ENCODE measurements around the gene KREMEN1. TPM values are rescaled to one million over a fixed set of nuclear protein-coding genes. Genes with fewer than 3 reads are reported as not detected.

KREMEN1 gene
- total RNA-seq, 1 experiment from 2014 or later = 5.8 TPM

GRCh38 chr22:29054251-29054767 is 18.5 kb upstream of the KREMEN1 start (continued):
- TF ChIP-seq AFF4 (CRISPR knock-in tag; IDR thresholded peaks at IDR 0.05; ENCODE audit: borderline replicate concordance) = no peak
- TF ChIP-seq, protein P1, sequence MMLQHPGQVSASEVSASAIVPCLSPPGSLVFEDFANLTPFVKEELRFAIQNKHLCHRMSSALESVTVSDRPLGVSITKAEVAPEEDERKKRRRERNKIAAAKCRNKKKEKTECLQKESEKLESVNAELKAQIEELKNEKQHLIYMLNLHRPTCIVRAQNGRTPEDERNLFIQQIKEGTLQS (CRISPR knock-in tag; conservative IDR thresholded peaks at IDR 0.05) = no peak

GRCh38 chr22:29055192-29055830 is 17.5 kb upstream of the KREMEN1 start:
- H3K27me3 Mint-ChIP-seq (ENCODE audit: low read depth) = no peaks in the 10 kb centered on the region
- DNase-seq (ENCODE audit: low spot score) = peak; percentile 34
- H3K9me3 Mint-ChIP-seq = no peaks in the 10 kb centered on the region
- peak overlapping the region; percentile 24 for H3K4me3 Mint-ChIP-seq
- peak overlapping the region; percentile 52 for H3K27ac Mint-ChIP-seq
- peaks cover 4% of the 10 kb centered on the region; the same call in 1 of the 2 replicates for H3K36me3 Mint-ChIP-seq
- ChIA-PET CTCF (interaction anchor here (1.0 to 4.1 kb wide), 7 partner anchors 12 to 200 kb away, joined by 4 to 40 read pairs (median 5); no protein-coding TSS in a partner anchor), POLR2A (interaction anchor here (0.9 kb wide), 1 partner anchor 172 kb away, joined by 3 read pairs; the partner anchor contains the start of gene ZNRF3)
- TF ChIP-seq, protein P2, sequence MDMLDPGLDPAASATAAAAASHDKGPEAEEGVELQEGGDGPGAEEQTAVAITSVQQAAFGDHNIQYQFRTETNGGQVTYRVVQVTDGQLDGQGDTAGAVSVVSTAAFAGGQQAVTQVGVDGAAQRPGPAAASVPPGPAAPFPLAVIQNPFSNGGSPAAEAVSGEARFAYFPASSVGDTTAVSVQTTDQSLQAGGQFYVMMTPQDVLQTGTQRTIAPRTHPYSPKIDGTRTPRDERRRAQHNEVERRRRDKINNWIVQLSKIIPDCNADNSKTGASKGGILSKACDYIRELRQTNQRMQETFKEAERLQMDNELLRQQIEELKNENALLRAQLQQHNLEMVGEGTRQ (CRISPR knock-in tag; IDR thresholded peaks at IDR 0.05) = peak; percentile 55
- TF ChIP-seq ZNF423 (CRISPR knock-in tag; IDR thresholded peaks at IDR 0.05) (peak; percentile 51; the same call in 1 of the 2 replicates), SMAD4 (CRISPR knock-in tag; IDR thresholded peaks at IDR 0.05) (no peak), ETV6 (CRISPR knock-in tag; IDR thresholded peaks at IDR 0.05) (peak; percentile 59; the same call in 1 of the 2 replicates), GABPB1 (CRISPR knock-in tag; IDR thresholded peaks at IDR 0.05) (no peak), JAZF1 (CRISPR knock-in tag; IDR thresholded peaks at IDR 0.05) (no peak)
- TF ChIP-seq, protein P3, sequence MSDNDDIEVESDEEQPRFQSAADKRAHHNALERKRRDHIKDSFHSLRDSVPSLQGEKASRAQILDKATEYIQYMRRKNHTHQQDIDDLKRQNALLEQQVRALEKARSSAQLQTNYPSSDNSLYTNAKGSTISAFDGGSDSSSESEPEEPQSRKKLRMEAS (CRISPR knock-in tag; IDR thresholded peaks at IDR 0.05) = peak; percentile 62; the same call in 1 of the 2 replicates
- TF ChIP-seq, protein P4, sequence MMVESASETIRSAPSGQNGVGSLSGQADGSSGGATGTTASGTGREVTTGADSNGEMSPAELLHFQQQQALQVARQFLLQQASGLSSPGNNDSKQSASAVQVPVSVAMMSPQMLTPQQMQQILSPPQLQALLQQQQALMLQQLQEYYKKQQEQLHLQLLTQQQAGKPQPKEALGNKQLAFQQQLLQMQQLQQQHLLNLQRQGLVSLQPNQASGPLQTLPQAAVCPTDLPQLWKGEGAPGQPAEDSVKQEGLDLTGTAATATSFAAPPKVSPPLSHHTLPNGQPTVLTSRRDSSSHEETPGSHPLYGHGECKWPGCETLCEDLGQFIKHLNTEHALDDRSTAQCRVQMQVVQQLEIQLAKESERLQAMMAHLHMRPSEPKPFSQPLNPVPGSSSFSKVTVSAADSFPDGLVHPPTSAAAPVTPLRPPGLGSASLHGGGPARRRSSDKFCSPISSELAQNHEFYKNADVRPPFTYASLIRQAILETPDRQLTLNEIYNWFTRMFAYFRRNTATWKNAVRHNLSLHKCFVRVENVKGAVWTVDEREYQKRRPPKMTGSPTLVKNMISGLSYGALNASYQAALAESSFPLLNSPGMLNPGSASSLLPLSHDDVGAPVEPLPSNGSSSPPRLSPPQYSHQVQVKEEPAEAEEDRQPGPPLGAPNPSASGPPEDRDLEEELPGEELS (CRISPR knock-in tag; IDR thresholded peaks at IDR 0.05) = peak; percentile 23; the same call in 1 of the 2 replicates
- peaks cover 41% of the 10 kb centered on the region for H3K4me1 Mint-ChIP-seq
- ATAC-seq = peak; percentile 46

DNA sequence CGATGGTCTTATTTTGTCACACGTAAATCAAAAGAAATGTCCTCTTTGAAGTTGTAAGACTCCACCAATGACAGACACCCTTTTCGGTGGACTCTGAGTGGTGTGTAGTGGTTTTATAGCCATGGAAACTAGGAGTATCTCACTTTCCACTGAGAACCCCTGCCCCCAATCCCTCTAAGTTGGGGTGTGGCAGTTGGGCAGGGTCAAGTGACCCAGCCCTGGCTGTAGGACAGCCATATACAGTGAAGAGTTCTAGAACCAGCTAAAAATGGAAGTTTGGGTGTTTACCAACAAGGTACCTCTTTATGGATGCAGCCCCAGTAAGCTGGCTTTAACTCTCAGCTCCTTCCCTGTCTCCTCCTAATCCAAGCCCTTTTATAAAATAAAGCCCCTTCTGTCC is 16.4 kb upstream of the KREMEN1 start:
- H3K4me3 Mint-ChIP-seq = no peak overlapping the region
- H3K4me1 Mint-ChIP-seq = peaks cover 49% of the 10 kb centered on the region
- no peak for TF ChIP-seq NFE2L1 (CRISPR knock-in tag; IDR thresholded peaks at IDR 0.05)
- no peak for TF ChIP-seq FOXP1 (CRISPR knock-in tag; IDR thresholded peaks at IDR 0.05; ENCODE audit: borderline replicate concordance)
- TF ChIP-seq IRF2 (CRISPR knock-in tag; IDR thresholded peaks at IDR 0.05; ENCODE audit: borderline replicate concordance, low read depth) = no peak
- no peak for TF ChIP-seq ELF4 (CRISPR knock-in tag; IDR thresholded peaks at IDR 0.05; ENCODE audit: low read depth)
- no peak for TF ChIP-seq NR1H2 (CRISPR knock-in tag; IDR thresholded peaks at IDR 0.05)
- TF ChIP-seq, protein P5, sequence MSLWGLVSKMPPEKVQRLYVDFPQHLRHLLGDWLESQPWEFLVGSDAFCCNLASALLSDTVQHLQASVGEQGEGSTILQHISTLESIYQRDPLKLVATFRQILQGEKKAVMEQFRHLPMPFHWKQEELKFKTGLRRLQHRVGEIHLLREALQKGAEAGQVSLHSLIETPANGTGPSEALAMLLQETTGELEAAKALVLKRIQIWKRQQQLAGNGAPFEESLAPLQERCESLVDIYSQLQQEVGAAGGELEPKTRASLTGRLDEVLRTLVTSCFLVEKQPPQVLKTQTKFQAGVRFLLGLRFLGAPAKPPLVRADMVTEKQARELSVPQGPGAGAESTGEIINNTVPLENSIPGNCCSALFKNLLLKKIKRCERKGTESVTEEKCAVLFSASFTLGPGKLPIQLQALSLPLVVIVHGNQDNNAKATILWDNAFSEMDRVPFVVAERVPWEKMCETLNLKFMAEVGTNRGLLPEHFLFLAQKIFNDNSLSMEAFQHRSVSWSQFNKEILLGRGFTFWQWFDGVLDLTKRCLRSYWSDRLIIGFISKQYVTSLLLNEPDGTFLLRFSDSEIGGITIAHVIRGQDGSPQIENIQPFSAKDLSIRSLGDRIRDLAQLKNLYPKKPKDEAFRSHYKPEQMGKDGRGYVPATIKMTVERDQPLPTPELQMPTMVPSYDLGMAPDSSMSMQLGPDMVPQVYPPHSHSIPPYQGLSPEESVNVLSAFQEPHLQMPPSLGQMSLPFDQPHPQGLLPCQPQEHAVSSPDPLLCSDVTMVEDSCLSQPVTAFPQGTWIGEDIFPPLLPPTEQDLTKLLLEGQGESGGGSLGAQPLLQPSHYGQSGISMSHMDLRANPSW (CRISPR knock-in tag; conservative IDR thresholded peaks at IDR 0.05; ENCODE audit: low read depth) = no peak
- no peak for TF ChIP-seq ZNF263 (CRISPR knock-in tag; IDR thresholded peaks at IDR 0.05; ENCODE audit: low read depth)
- TF ChIP-seq PRDM15 (CRISPR knock-in tag; IDR thresholded peaks at IDR 0.05) = no peak

More for the DNA sequence above, 16.4 kb upstream of the KREMEN1 start:
- ATAC-seq (no peak), DNase-seq (ENCODE audit: low spot score) (no peak)
- Mint-ChIP-seq H3K9me3 (no peaks in the 10 kb centered on the region), H3K36me3 (no peaks in the 10 kb centered on the region; the same call in 1 of the 2 replicates), H3K27me3 (ENCODE audit: low read depth) (no peaks in the 10 kb centered on the region), H3K27ac (no peak overlapping the region)
- ChIA-PET POLR2A (no interaction called here), CTCF (interaction anchor here (4.1 kb wide), 1 partner anchor 16 kb away, joined by 34 read pairs; no protein-coding TSS in a partner anchor)

All from WTC11 (cell line).